Loucy (cell line): ENCODE measurements around the gene CEP85L.

ENCODE experiments used
- H2AFZ ChIP-seq: fragments of 200-600 bp; sonication (generic); 2 replicates; pipeline ENCODE4 v1.6.0; 2016; ENCODE audit warnings: antibody characterized with exemption, mild to moderate bottlenecking, low read length, moderate library complexity
- H3F3A ChIP-seq: fragments of 200-600 bp; 2 replicates; pipeline ENCODE4 v1.6.0; 2016; ENCODE audit warnings: antibody characterized with exemption, low read depth, mild to moderate bottlenecking
- H3K27me3 ChIP-seq: fragments of 200-600 bp; sonication (generic); 2 replicates; pipeline ENCODE4 v1.6.1; 2014; ENCODE audit warnings: low read length, mild to moderate bottlenecking; ENCODE audit not compliant: insufficient read depth, poor library complexity, severe bottlenecking
- H3K36me3 ChIP-seq: fragments of 200-600 bp; sonication (generic); 2 replicates; pipeline ENCODE4 v1.6.1; 2016; ENCODE audit warnings: low read length; ENCODE audit not compliant: insufficient read depth
- H3K4me1 ChIP-seq: fragments of 200-600 bp; sonication (generic); 2 replicates; pipeline ENCODE4 v1.5.1; 2014; ENCODE audit warnings: low read length, mild to moderate bottlenecking; ENCODE audit not compliant: insufficient read depth, poor library complexity, severe bottlenecking
- H3K4me2 ChIP-seq: fragments of 200-600 bp; sonication (generic); 2 replicates; pipeline ENCODE4 v1.6.0; 2014; ENCODE audit warnings: antibody characterized with exemption, low read length, low read depth, mild to moderate bottlenecking; ENCODE audit not compliant: poor library complexity, severe bottlenecking
- H3K4me3 ChIP-seq: fragments of 200-600 bp; sonication (generic); 2 replicates; pipeline ENCODE4 v1.5.1; 2014; ENCODE audit warnings: low read length, mild to moderate bottlenecking, mixed read lengths; ENCODE audit not compliant: poor library complexity, severe bottlenecking
- H3K79me2 ChIP-seq: fragments of 200-600 bp; sonication (generic); 2 replicates; pipeline ENCODE4 v1.6.1; 2014; ENCODE audit warnings: low read length; ENCODE audit not compliant: insufficient read depth
- H3K9ac ChIP-seq: fragments of 200-600 bp; sonication (generic); 2 replicates; pipeline ENCODE4 v1.6.0; 2014; ENCODE audit warnings: mild to moderate bottlenecking, low read depth, low read length, moderate library complexity; ENCODE audit not compliant: poor library complexity, severe bottlenecking
- H3K9me2 ChIP-seq: fragments of 200-600 bp; sonication (generic); replicated peaks from 2 replicates; pipeline ENCODE4 v1.6.1; 2016; ENCODE audit warnings: low read depth, low read length, mixed read lengths
- H3K9me3 ChIP-seq: fragments of 200-600 bp; sonication (generic); 2 replicates; pipeline ENCODE4 v1.6.1; 2014; ENCODE audit warnings: mild to moderate bottlenecking, antibody characterized with exemption, low read length, low read depth; ENCODE audit not compliant: insufficient read depth
- H4K20me1 ChIP-seq: fragments of 200-600 bp; sonication (generic); 2 replicates; pipeline ENCODE4 v1.6.0; 2014; ENCODE audit warnings: antibody characterized with exemption, low read length, mild to moderate bottlenecking; ENCODE audit not compliant: insufficient read depth, poor library complexity, severe bottlenecking
- CTCF ChIP-seq: fragments of 200-600 bp; sonication (generic); conservative IDR thresholded peaks from 2 replicates; pipeline ENCODE4 v1.5.1; 2014; ENCODE audit warnings: mild to moderate bottlenecking, antibody characterized with exemption, low read length
- EZH2phosphoT487 ChIP-seq: fragments of 200-600 bp; IDR thresholded peaks from 2 replicates; pipeline ENCODE4 v1.6.1; 2018; ENCODE audit warnings: antibody characterized with exemption, mild to moderate bottlenecking, moderate library complexity, borderline replicate concordance

The CEP85L gene

GRCh38 chr6:118591897-118592296, 59.5 kb downstream of the CEP85L start:
- Histone ChIP-seq H3K4me1 (peaks cover 18% of the 10 kb centered on the region), H3K4me3 (no peak overlapping the region), H3K36me3 (peaks cover 8% of the 10 kb centered on the region), H3K79me2 (peaks cover 82% of the 10 kb centered on the region), H3K9me3 (no peaks in the 10 kb centered on the region), H3F3A (peaks cover 3% of the 10 kb centered on the region; the same call in 1 of the 2 replicates), H3K9me2 (no peaks in the 10 kb centered on the region), H3K9ac (no peak overlapping the region), H3K27me3 (no peaks in the 10 kb centered on the region), H4K20me1 (peaks cover 3% of the 10 kb centered on the region), H2AFZ (no peak overlapping the region), H3K4me2 (no peak overlapping the region)
- TF ChIP-seq EZH2phosphoT487: no peak
- TF ChIP-seq CTCF: no peak

- Histone ChIP-seq H2AFZ (no peak overlapping the region), H4K20me1 (peaks cover 3% of the 10 kb centered on the region), H3K4me1 (peaks cover 25% of the 10 kb centered on the region), H3K9me3 (no peaks in the 10 kb centered on the region), H3K27me3 (no peaks in the 10 kb centered on the region), H3K9ac (no peak overlapping the region), H3K9me2 (no peaks in the 10 kb centered on the region), H3K79me2 (peaks cover 77% of the 10 kb centered on the region), H3K4me3 (no peak overlapping the region), H3K36me3 (peaks cover 8% of the 10 kb centered on the region), H3K4me2 (no peak overlapping the region), H3F3A (no peaks in the 10 kb centered on the region)
- TF ChIP-seq EZH2phosphoT487 (no peak), CTCF (no peak)
Measured at GRCh38 chr6:118589649-118590365, 61.6 kb downstream of the CEP85L start.

GRCh38 chr6:118589186-118589585, 62.2 kb downstream of the CEP85L start:
- H3K9me2 ChIP-seq: no peaks in the 10 kb centered on the region
- no peak overlapping the region for H3K4me3 ChIP-seq
- H3F3A ChIP-seq: no peaks in the 10 kb centered on the region
- peaks cover 8% of the 10 kb centered on the region for H3K36me3 ChIP-seq
- no peaks in the 10 kb centered on the region for H3K27me3 ChIP-seq
- peaks cover 3% of the 10 kb centered on the region for H4K20me1 ChIP-seq
- TF ChIP-seq CTCF (no peak), EZH2phosphoT487 (no peak)
- H3K9me3 ChIP-seq: no peaks in the 10 kb centered on the region
- H3K79me2 ChIP-seq: peaks cover 76% of the 10 kb centered on the region
- H3K4me1 ChIP-seq: peaks cover 25% of the 10 kb centered on the region
- H3K9ac ChIP-seq: no peak overlapping the region
- no peak overlapping the region for H2AFZ ChIP-seq
- H3K4me2 ChIP-seq: no peak overlapping the region
